OCI-LY1 (cell line): Measurements from ENCODE around the gene MYO3B.

ENCODE experiments used
- H2AFZ ChIP-seq: fragments of 200-600 bp; sonication (generic), shearing (Covaris generic); 2 replicates; pipeline ENCODE4 v1.6.0; 2014; ENCODE audit warnings: antibody characterized with exemption, mild to moderate bottlenecking, low read length
- H3F3A ChIP-seq: fragments of 200-600 bp; sonication (generic), shearing (Covaris generic); 2 replicates; pipeline ENCODE4 v1.6.0; 2014; ENCODE audit warnings: mild to moderate bottlenecking, antibody characterized with exemption, low read length, moderate library complexity; ENCODE audit not compliant: insufficient read depth
- H3K27ac ChIP-seq: fragments of 200-600 bp; sonication (generic); 2 replicates; pipeline ENCODE4 v1.5.1; 2014; ENCODE audit warnings: low read length, mixed run types, mild to moderate bottlenecking, low read depth; ENCODE audit not compliant: poor library complexity, severe bottlenecking
- H3K27me3 ChIP-seq: fragments of 200-600 bp; sonication (generic); 2 replicates; pipeline ENCODE4 v1.6.0; 2014; ENCODE audit warnings: antibody characterized with exemption, mild to moderate bottlenecking, low read length, moderate library complexity; ENCODE audit not compliant: insufficient read depth
- H3K36me3 ChIP-seq: fragments of 200-600 bp; sonication (generic); 2 replicates; pipeline ENCODE4 v1.6.1; 2014; ENCODE audit warnings: mild to moderate bottlenecking, antibody characterized with exemption, low read length, moderate library complexity, mixed read lengths; ENCODE audit not compliant: insufficient read depth
- H3K4me1 ChIP-seq: fragments of 200-600 bp; sonication (generic); 2 replicates; pipeline ENCODE4 v1.5.1; 2014; ENCODE audit warnings: mild to moderate bottlenecking, low read length, moderate library complexity; ENCODE audit not compliant: insufficient read depth, severe bottlenecking
- H3K4me2 ChIP-seq: fragments of 200-600 bp; sonication (generic), shearing (Covaris generic); 2 replicates; pipeline ENCODE4 v1.6.1; 2014; ENCODE audit warnings: low read length
- H3K4me3 ChIP-seq: fragments of 200-600 bp; sonication (generic); 2 replicates; pipeline ENCODE4 v1.5.1; 2014; ENCODE audit warnings: low read length, low read depth, mild to moderate bottlenecking, mixed read lengths; ENCODE audit not compliant: poor library complexity, severe bottlenecking
- H3K79me2 ChIP-seq: fragments of 200-600 bp; shearing (Covaris generic); 2 replicates; pipeline ENCODE4 v1.6.1; 2016; ENCODE audit warnings: mixed run types, low read length, mixed read lengths; ENCODE audit not compliant: insufficient read depth
- H3K9ac ChIP-seq: fragments of 200-600 bp; sonication (generic), shearing (Covaris generic); 2 replicates; pipeline ENCODE4 v1.6.1; 2014; ENCODE audit warnings: mild to moderate bottlenecking, low read length, mixed read lengths
- H3K9me2 ChIP-seq: fragments of 200-600 bp; sonication (generic), shearing (Covaris generic); 2 replicates; pipeline ENCODE4 v1.6.1; 2014; ENCODE audit warnings: low read depth, mild to moderate bottlenecking, low read length, mixed read lengths
- H3K9me3 ChIP-seq: fragments of 200-600 bp; shearing (Covaris generic); 2 replicates; pipeline ENCODE4 v1.6.1; 2014; ENCODE audit warnings: low read length, mixed read lengths
- H4K20me1 ChIP-seq: fragments of 200-600 bp; sonication (generic), shearing (Covaris generic); 2 replicates; pipeline ENCODE4 v1.6.0; 2016; ENCODE audit warnings: mild to moderate bottlenecking, low read length; ENCODE audit not compliant: insufficient read depth
- EZH2 ChIP-seq: fragments of 200-600 bp; sonication (generic), shearing (Covaris generic); IDR thresholded peaks from 2 replicates; pipeline ENCODE4 v1.8.0; 2017; ENCODE audit warnings: borderline replicate concordance, mixed run types, mild to moderate bottlenecking, antibody characterized with exemption, low read length, moderate library complexity, mixed read lengths
- TF ChIP-seq, protein P1 (sequence below): fragments of 200-600 bp; sonication (generic), shearing (Covaris generic); IDR thresholded peaks from 2 replicates; pipeline ENCODE4 v1.5.1; 2017; ENCODE audit warnings: mild to moderate bottlenecking, antibody characterized with exemption, low read length, moderate library complexity, mixed read lengths

The MYO3B gene

DNA sequence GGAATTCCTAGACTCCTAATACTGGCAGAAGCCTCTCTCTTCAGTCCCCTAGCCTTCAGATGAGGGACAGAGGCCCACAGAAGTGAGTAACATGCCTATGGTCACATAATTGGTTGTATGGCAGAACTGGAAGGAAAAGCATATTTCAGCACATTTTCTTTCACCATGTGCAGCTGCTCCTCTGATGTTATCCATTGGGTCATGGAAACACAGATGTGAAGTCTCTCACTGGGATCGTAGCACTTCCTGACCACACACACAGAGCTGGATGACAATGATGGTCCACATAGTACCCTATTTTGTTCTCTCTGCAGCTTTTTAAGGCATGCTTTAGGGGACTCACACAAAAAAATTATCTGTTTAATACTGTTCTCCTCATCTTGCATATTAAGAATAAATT is 24.5 kb downstream of the MYO3B start:
- Histone ChIP-seq H3K9me3 (no peaks in the 10 kb centered on the region), H2AFZ (no peak overlapping the region), H3K36me3 (no peaks in the 10 kb centered on the region), H3K4me3 (no peak overlapping the region), H3K4me1 (no peaks in the 10 kb centered on the region), H3K9ac (no peak overlapping the region), H3F3A (no peaks in the 10 kb centered on the region), H3K27ac (no peak overlapping the region), H3K9me2 (no peaks in the 10 kb centered on the region), H3K27me3 (no peaks in the 10 kb centered on the region), H3K4me2 (no peak overlapping the region), H3K79me2 (no peaks in the 10 kb centered on the region), H4K20me1 (no peaks in the 10 kb centered on the region)
- TF ChIP-seq EZH2 = no peak
- TF ChIP-seq, protein P1, sequence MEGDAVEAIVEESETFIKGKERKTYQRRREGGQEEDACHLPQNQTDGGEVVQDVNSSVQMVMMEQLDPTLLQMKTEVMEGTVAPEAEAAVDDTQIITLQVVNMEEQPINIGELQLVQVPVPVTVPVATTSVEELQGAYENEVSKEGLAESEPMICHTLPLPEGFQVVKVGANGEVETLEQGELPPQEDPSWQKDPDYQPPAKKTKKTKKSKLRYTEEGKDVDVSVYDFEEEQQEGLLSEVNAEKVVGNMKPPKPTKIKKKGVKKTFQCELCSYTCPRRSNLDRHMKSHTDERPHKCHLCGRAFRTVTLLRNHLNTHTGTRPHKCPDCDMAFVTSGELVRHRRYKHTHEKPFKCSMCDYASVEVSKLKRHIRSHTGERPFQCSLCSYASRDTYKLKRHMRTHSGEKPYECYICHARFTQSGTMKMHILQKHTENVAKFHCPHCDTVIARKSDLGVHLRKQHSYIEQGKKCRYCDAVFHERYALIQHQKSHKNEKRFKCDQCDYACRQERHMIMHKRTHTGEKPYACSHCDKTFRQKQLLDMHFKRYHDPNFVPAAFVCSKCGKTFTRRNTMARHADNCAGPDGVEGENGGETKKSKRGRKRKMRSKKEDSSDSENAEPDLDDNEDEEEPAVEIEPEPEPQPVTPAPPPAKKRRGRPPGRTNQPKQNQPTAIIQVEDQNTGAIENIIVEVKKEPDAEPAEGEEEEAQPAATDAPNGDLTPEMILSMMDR = no peak

DNA sequence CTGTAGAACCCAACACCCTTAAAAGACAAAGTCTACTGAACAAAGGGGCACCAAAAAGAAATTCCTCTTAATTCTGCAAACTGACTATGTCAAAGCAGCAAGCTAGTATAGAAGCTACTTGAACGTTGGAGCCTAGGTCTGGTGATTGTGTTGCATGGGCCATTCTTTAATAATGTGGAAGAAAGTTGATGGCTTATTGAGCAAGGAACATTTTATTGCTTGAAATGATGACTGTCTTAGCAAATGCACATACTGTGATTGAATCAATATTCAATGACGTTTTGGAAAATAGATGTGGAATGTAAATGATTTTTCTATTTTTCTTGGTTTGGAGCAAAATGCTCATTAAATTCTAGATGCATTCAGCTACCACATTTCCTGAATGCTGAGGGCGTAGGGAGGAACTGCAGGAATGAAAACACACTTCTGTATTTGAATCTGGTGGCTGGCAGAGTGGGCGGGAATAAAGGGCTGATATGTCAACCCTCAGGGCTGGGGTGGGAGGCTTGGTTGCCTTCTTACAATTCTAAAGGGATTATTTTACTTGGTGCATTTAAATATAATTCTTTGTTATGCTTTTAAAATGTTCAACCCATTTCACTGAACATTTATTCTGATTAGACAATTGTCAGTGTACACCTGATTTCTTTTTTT is 26.5 kb downstream of the MYO3B start:
- Histone ChIP-seq H3K27ac (no peak overlapping the region), H3K4me2 (no peak overlapping the region), H3K36me3 (no peaks in the 10 kb centered on the region), H3K4me3 (no peak overlapping the region), H3F3A (no peaks in the 10 kb centered on the region), H3K9me2 (no peaks in the 10 kb centered on the region), H3K27me3 (no peaks in the 10 kb centered on the region), H3K9ac (no peak overlapping the region), H3K79me2 (no peaks in the 10 kb centered on the region), H3K9me3 (no peaks in the 10 kb centered on the region), H2AFZ (no peak overlapping the region), H4K20me1 (no peaks in the 10 kb centered on the region), H3K4me1 (no peaks in the 10 kb centered on the region)
- TF ChIP-seq, protein P1 = no peak
- TF ChIP-seq EZH2 = no peak

DNA sequence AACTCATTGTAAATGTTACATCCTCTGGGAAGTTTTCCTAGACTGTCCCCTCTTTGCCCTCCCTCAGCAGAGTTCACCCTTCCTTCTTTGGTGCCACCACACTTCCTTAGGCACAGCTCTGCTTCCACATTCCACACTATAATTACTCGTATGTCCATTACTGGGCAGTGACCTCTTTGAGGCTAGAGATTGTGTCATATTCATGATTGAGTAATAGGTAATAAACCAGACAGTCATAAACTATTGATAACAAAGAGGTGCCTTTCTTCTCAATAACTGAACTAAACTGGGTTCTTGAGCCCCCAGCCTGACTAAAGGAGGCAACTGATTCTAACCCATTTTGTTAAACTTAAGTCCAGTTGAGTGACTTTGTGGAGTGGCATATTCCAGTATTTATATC is 28.3 kb downstream of the MYO3B start:
- H3K9me3 ChIP-seq = no peaks in the 10 kb centered on the region
- H3K36me3 ChIP-seq = no peaks in the 10 kb centered on the region
- no peak overlapping the region for H3K4me2 ChIP-seq
- H4K20me1 ChIP-seq = no peaks in the 10 kb centered on the region
- no peaks in the 10 kb centered on the region for H3K27me3 ChIP-seq
- no peaks in the 10 kb centered on the region for H3F3A ChIP-seq
- H3K27ac ChIP-seq = no peak overlapping the region
- no peaks in the 10 kb centered on the region for H3K79me2 ChIP-seq
- no peak overlapping the region for H3K9ac ChIP-seq
- TF ChIP-seq, protein P1 = no peak
- TF ChIP-seq EZH2 = no peak
- no peak overlapping the region for H3K4me3 ChIP-seq
- H3K9me2 ChIP-seq = no peaks in the 10 kb centered on the region
- H3K4me1 ChIP-seq = no peaks in the 10 kb centered on the region
- H2AFZ ChIP-seq = no peak overlapping the region
